ENCODE results near the gene TGM2.

The TGM2 gene

DNA sequence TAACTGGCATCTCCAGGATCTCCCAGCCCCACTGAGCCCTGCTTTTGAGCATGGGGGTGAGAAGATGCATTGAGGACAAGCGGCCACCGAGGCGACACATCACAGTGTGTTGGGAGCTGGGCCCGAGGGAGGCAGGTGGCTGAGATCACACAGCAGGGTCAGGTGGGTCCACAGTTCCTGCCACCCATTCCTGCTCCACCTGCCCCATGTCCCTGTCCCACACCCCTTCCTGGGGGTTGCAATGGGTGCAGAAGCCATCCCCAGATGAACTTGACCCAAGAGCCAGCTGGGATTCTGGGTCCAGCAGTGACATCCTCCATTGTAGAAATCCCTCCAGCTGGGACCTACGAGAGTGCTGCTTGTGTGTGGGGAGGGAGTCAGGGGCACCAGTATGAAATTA is 1.0 kb downstream of the TGM2 start:
- no peak for FAIRE-seq
- DNase-seq (ENCODE audit: extremely low spot score, insufficient read length, low read depth): no peak

DNA sequence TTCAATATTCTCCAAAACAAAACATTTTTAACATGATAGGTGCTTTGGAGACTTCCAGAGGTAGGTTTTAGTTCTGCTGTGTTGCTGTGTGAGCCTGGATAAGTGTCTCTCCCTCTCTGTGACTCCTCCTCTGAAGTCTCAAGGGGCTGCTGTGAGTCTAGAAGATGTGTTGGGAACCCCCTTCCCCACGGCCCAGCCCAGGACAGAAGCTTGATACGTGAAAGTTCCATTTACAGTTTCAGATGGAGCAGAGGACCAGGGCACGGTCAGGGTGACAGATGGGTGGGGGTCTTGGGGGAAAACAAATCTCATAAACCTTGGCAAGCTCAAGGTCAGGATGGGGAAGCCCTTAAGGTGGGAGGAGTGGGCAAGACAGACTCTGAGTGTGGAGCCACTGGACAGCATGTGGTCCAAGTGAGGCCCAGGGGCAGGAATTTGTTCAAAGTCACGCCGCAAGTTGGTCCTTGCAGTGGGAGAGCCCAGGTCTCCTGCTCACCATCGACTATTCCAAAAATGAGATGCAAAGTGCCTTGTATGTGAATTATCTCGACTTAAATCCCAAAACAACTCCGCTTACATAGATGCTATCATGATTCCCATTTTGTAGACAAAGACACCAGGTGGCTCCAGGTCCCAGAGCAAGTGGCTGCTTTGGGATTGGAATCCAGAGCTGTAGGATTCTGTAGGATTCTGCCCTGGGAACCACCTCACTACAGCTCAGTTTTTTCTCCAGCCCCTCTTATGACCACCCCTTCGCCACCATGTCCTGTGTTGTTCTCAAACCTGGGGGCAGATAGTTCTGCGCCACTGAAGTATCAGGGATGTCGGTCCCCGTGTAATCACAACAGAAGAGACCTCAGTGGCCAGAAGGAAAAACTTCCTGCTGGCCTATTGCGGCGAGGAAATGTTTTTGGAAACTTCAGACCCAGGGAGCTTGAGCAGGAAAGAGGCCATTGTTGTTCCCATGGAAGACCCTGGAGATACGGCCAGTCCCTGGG is 1.9 kb downstream of the TGM2 start:
- DNase-seq (ENCODE audit: extremely low spot score, insufficient read length, low read depth): no peak
- no peak for FAIRE-seq

DNA sequence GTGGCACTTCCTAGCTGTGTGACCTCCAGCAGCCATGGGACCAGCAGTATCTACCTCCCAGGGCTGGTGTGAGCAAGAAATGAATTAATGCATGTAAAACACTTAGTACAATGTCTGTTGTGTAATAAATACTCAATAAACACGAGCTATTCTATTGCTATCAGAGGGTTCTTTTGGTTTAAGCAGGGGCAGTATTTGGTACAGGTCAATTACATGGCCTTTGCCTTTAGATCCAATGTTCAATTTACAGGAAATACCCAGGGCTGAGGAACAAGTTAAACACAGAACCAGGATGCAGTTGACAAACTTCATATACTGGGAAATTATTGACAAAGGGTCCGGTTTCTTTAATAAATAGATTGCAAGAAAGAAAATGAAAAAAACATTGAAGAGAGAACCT is 2.9 kb downstream of the TGM2 start:
- no peak for DNase-seq (ENCODE audit: extremely low spot score, insufficient read length, low read depth)
- FAIRE-seq: no peak

DNA sequence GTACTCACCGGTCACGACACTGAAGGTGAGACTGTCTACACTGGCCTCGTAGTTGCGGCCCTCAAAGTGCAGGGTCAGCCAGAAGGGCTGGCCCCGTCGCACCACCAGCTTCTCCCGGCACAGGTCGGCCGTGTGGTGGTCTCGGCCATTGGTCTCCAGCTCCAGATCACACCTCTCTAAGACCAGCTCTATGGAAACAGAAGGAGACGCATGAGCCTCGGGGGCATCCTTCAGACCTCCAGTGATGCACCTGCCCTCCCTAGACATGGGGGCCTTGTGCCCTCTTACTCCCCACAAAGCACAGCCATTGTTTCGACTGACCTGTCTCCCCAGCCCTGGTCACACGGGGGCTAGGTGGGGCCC is 3.7 kb downstream of the TGM2 start:
- DNase-seq (ENCODE audit: extremely low spot score, insufficient read length, low read depth) (no peak), FAIRE-seq (no peak)

DNA sequence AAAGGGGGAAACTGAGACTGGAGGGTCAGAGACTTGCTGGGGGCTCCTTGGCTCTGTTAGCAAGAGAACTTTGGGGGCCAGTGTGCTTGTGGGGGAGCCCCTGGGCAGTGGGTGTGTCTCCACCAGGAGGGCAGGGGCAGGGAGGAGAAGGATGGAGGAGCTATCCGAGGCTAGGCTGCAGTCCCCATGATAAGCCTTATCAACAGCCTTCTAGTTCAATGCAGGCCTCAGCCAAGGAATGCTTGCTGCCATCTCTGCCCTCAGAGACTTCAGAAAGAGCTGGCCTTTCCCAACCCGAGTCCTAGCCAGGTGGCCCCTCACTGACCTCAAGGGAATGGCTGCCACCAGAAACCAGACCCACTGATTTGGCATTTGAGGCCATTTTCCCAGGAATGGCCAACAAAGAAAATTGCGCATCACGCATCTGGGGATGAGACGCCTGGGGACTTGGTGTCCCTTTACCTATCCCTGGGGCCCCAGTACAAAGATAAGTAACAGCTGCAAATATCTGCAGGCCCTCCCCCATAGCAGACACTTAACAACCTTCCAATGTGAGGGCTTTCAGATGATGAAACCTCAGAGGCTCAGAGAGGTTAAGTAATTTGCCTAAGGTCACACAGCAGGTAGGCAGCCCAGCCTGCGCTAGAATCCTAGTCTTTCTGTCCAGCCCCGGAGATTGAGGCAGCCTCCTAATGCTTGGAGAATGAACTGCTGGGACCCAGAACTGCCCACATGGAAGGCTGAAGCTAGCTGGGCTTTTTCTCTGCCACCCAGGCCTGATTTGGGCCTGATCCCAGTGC is 4.9 kb downstream of the TGM2 start:
- FAIRE-seq (no peak), DNase-seq (ENCODE audit: extremely low spot score, insufficient read length, low read depth) (no peak)

DNA sequence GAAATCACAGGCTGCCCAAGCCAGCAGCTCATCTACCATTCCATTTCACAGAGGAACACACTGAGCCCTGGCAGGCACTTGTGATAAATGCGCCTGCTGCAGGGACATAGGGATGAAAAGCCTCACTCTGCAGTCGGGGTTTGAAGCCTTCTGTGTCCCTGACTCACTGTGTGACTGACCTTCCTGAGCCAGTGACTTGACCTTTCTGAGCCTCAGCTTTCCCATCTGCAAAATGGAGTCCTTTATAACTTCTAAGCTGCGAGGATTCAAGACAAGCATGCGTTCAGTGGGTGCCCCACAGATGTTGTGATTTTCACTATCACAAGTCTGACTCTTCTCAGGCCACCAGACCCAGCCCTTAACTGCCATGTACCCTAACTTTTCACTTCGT is 5.5 kb downstream of the TGM2 start:
- FAIRE-seq: no peak

DNA sequence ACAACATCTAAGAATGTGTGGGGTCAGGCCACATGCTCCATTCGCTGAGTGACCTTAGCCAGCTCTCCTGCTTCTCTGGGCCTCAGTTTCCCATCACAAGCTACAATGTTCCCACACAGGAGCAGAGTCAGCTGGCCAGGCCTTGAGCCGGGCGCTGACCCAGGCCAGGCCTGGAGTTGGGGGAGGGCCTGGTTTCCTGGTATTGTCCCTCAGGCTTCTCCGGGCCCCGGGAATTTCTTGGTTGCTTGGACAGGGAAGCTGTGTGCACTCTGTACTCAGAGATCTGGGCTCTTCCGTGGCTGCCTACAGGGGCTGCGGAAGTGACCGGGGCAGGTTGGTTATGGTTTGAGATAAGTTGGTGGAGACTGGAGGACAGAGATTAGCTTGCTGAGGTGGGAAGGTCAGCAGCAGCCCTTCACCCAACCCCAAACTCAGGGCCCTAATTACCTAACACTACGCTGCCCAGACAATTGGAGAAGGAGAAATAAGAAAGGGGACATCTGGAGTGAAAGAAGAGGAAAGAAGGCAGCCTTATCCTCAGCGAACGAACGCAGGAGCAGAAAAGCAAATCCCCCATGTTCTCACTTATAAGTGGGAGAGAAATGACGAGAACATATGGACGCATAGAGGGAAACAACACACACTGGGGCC is 6.2 kb downstream of the TGM2 start:
- FAIRE-seq (no peak), DNase-seq (ENCODE audit: extremely low spot score, insufficient read length, low read depth) (no peak)

More for the DNA sequence above, 5.5 kb downstream of the TGM2 start:
- DNase-seq (ENCODE audit: extremely low spot score, insufficient read length, low read depth): no peak

DNA sequence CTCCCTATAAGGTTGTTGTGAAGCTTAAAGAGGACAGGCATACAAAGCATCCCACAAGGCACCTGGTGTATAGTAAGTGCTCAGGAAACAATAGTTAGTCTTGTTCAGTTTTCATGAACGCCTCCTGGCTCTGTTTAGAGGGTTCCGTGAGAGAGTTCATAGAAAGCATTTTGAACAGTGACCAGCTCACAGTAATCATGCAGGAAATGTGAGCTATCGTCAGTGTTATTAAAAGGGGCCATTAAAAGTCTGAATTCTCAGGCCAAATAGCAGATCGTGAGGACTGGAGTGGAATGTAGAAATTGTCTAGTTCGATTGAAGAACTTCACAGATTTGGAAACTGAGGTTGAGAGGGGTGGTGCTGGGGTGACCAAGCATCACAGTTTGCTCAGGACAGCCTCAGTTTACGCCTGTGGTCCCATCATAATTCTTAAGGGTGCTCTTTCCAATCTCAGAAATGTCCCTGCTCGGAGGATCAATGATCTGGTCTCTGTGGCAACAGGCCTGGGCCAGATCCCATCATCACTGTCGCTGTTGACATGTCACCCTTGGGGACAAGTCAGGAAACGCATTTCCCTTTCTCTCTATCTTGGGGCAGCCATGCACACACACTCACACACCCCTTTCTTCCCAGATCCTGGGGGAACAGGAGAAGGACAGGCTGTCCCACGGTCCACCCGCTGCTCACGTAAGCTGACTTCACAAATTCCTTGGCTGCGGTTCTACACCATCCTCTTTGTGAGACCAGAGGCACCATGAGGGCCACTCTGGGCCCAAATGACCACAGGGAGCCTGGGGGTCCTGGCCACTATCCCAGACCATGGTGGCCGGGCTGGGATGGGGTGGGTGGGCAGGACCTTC is 7.2 kb downstream of the TGM2 start:
- no peak for FAIRE-seq
- DNase-seq (ENCODE audit: extremely low spot score, insufficient read length, low read depth): no peak

DNA sequence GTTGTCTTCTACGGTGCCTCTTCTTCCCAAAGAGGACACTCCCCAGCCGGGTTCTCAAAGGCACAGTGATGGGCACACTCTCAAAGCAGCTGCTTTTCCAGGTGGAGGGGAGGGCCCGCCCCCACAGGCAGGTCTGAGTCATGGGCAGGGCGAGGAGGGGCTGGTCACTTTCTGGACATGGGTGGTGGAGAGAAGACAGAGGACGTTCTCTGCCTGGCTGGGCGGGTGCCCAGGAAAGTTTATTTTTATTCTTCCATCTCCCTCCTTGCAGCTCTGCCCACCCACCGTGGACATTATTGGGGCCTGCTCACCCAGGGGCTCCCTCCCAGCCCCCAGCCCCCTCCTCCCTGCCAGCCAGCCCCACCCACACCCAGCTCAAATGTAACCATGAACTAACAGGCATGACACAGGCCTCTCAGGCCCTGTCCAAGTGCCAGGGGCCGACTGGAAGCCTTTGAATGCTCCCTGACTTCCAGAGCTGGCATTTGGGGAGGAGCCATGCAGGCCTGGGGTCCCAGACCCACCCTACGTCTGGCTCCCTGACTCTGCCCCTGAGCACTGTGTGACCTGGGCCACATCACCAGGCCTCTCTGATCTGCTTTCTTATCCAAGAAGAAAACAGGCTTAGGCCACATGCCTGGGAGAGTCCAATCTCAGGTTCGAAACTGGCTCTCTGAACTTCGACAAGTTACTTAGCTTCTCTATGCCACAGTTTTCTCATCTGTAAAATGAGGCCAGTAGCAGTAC is 8.0 kb downstream of the TGM2 start:
- DNase-seq (ENCODE audit: extremely low spot score, insufficient read length, low read depth): no peak
- FAIRE-seq: no peak

DNA sequence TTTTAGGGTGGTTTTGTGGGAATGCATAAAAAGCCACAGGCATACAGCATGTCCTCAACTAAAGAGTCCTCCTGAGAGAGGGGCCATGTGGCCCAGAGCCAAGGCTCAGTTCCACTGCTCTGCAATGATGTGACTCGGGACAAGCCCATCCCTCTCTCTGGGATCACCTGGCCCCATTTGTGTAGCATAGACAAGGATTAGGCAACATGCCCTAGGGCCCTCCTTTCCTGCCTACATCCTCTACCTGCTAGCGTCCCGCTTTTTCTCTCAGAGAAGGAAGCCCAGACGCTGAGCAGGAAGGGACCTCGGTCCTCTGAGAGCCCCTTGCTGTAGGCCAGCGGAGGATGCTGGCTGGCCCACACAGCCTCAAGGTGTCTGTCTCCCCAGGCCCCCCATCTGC is 8.8 kb downstream of the TGM2 start:
- DNase-seq (ENCODE audit: extremely low spot score, insufficient read length, low read depth) (no peak), FAIRE-seq (no peak)

DNA sequence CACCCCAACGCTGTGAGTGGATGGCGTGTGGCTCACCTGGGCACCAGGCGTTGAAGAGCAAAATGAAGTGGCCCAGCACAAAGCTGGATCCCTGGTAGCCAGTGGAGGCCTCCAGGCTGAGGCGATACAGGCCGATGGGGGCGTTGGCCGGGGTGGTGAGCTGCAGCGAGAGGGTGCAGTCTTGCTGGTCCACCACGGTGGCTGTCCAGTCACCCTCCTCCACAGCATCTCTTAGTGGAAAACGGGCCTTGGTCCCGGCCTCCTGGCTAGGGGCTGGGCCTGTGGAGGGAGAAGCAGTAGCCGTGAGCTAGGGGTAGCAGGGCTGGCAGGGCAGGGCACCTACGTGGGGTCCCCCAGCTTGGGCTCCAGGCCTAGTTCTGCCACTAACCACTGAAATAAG is 9.3 kb downstream of the TGM2 start:
- DNase-seq (ENCODE audit: extremely low spot score, insufficient read length, low read depth) (no peak), FAIRE-seq (no peak)

DNA sequence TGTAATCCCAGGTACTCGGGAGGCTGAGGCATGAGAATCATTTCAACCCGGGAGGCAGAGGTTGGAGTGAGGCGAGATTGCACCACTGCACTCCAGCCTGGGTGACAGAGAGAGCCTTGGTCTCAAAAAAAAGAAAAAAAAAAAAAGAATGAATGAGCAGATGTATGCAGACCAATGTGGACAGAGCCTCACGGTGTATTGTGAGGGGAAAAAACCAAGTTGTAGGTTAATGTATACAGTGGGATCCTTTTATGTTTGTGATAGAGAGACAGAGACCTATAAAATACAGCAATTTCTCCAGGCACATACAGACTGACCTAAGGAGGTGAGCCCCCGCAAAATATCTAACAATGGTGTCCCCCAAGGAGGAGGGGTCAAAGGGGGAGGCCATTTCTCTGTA is 11.7 kb downstream of the TGM2 start:
- FAIRE-seq: no peak

DNA sequence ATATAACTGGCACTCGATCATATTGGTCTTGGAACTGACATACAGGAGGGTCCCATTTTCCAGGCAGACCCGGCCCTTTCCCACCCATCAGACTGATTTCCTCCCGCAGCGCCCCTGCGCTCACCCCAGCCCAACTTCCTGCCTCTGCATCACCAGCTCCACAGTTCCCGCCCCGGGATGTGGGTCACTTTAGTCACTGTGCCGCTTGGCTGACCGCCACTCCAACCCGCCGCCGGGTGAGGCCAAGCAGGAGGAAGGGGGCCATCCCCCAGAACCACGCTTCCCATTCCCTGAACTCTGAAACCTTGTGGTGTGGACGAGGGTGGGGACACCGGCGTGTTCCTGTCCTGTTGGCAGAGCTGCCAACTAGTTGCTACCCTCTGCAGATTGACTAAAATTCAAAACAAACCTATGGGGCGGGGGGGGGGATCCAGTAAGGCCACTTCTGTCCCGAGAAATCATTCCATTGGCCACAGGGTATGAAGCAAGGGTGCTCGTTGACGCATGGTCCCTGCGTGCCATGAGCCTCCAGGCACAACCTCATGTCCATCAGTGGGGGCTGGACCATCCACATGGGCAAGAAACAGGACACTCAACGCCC is 12.3 kb downstream of the TGM2 start:
- no peak for FAIRE-seq
- peak; percentile 43 for DNase-seq (ENCODE audit: extremely low spot score, insufficient read length, low read depth)

More for the DNA sequence above, 11.7 kb downstream of the TGM2 start:
- no peak for DNase-seq (ENCODE audit: extremely low spot score, insufficient read length, low read depth)

DNA sequence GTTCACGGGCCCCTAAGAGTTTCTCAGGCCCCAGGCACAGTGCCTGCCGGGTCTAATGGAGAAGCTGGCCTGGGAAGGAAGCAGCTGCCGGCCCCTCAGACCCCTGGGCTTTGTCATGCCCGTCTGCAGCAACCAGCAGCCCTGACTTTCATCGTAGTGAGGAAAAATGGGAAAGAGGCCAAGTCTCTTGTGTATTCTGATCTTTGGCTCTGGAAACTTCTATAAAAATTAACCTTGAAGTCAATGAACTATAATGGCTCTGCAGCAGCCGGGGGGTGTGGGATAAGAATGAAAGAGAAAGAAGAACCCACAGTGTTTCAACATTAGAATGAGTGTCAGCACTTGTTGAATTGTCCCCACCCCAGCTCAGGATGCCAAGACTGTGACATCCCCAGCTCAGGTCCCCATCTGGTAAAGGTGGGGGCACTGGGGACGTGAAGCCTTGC is 12.9 kb downstream of the TGM2 start:
- FAIRE-seq (peak; percentile 84), DNase-seq (ENCODE audit: extremely low spot score, insufficient read length, low read depth) (peak; percentile 69)

DNA sequence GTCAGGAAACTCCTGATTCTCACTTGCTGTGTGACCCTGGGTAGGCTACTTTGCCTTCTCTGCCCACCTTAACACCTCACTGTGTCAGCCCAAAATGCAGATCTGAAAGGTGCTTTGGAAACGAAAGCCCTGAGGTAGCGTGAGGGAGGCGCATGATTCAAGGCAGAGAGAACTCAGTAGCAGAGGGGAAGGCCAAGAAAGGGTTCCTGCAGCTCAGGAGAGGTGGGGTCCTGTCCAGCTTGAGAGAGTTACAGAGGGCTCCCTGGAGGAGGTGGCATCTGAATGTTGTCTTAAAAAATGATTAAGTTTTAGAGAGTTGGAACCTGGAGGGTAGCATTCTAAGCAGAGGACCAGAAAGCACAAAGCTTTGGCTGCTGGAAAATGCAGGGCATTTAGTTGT is 13.6 kb downstream of the TGM2 start:
- FAIRE-seq: peak; percentile 45
- DNase-seq (ENCODE audit: extremely low spot score, insufficient read length, low read depth): no peak

DNA sequence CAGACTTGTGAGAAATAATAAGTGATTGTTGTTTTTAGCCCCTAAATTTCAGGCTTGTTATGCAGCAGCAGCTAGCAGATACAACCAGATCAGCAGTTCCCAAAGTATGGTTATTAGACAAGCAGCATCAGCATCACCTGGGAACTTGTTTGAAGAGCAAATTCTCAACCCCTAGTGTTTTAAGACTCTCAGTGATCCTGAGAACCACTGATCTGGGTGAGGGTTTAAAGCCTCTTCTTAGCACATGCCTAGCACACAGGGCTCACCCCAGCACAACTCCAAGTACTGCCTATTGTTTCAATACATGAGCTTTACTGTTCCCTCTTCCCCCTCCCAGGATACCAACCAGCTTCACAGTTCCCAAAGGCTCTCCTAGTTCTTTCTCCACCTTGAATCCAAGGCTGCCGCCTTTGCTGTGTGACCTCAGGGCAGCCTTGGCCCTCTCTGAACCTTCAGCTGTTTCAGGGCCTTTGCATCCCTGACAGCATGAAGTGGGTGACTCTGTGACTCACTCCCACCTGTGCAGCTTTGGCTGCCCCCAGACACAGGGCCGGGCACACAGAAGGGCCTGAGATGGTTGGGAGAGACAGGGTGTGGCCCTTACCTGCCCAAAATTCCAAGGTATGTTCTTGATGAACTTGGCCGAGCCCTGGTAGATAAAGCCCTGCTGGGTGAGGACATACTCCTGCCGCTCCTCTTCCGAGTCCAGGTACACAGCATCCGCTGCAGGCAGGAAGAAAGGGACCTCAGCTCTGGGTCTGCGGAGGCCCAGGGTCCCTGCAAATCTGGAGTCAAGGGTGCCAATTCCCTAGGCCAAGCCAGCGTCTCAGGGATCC is 14.5 kb downstream of the TGM2 start:
- DNase-seq (ENCODE audit: extremely low spot score, insufficient read length, low read depth): no peak
- FAIRE-seq: no peak

DNA sequence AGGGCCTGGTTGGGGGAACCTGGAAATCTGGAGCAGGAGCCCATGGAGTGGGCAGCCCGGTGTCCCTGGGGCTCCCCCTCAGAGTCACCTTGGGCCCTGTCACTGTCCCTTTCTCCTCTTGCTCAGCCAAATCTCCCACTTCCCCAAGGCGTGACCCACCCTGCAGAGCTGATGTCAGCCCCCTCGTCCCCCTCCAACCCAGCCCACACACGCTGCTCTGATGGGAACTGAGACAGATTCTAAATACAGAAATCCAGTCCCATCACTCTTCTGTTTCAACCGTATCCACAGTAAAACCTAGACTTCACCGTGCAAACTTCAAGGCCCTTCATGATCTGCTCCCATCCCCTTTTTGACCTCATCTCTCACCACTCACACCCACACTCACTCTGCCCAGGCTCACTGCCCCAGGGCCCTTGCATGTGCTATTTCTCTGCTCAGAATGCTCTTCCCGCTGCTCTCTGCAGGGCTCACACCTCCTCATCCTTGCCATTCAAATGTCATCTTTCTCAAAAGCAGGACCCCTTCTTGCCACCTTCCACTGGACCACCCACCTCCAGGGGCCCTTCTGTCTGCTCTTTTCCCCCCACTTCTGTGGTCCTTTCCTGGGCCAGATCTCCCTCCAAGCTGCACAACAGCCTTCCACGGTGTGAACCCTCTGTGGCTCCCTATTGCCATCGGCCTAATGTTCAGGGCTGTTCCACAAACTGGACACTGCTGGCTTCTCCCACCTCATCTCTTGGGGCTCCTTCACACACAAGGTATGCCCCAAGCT is 16.6 kb downstream of the TGM2 start:
- FAIRE-seq (no peak), DNase-seq (ENCODE audit: extremely low spot score, insufficient read length, low read depth) (no peak)

Measured in GM18507 (cell line).